Effector memory CD4-positive, alpha-beta T cell (primary cell): ENCODE measurements around the gene SLC9A5.

Source experiments
- DNase-seq, 3 donors: peaks; one replicate each; pipeline ENCODE4 v3.0.0-alpha.2; 2020
- H3K27ac ChIP-seq: 2 replicates; pipeline ENCODE4 v1.7.0; 2013; ENCODE audit warnings: mild to moderate bottlenecking, low read length, moderate library complexity; ENCODE audit not compliant: insufficient read depth, poor library complexity, severe bottlenecking
- H3K27me3 ChIP-seq: replicated peaks from 2 replicates; pipeline ENCODE4 v1.7.0; 2013; ENCODE audit warnings: mild to moderate bottlenecking, low read length; ENCODE audit not compliant: insufficient read depth, control insufficient read depth, poor library complexity, severe bottlenecking
- H3K36me3 ChIP-seq: 2 replicates; pipeline ENCODE4 v1.7.0; 2013; ENCODE audit warnings: mild to moderate bottlenecking, low read length, moderate library complexity; ENCODE audit not compliant: control insufficient read depth, insufficient read depth
- H3K4me1 ChIP-seq: 2 replicates; pipeline ENCODE4 v1.7.0; 2013; ENCODE audit warnings: low read length, mild to moderate bottlenecking; ENCODE audit not compliant: control insufficient read depth, insufficient read depth, poor library complexity, severe bottlenecking
- H3K4me3 ChIP-seq: 2 replicates; pipeline ENCODE4 v1.7.0; 2013; ENCODE audit warnings: low read length, low read depth, mild to moderate bottlenecking; ENCODE audit not compliant: insufficient read depth, poor library complexity, severe bottlenecking
- H3K9me3 ChIP-seq: 2 replicates; pipeline ENCODE4 v1.7.0; 2013; ENCODE audit warnings: mild to moderate bottlenecking, low read length, moderate library complexity; ENCODE audit not compliant: control insufficient read depth

SLC9A5 gene

DNA sequence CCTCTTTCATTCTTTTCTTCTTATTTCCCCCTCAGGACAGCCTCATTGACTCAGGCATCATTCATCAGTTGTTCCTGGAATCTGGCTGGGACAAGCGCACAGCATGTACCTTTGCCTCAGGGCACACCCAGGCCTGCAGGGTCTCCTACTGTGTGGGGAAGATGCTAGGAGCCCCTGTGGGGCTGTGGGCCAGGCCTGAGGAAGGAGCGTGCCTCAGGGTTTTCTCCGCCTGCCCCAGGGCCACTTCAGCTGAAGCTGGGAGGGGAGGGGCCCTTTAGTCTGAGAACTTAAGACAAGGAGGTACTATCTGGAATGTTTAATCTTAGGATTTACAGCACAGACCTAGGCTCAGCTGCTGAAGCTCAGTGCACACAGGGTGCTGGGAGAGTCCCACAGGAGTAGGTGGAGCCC lies 41.9 kb upstream of the SLC9A5 start:
- H3K36me3 ChIP-seq: peaks cover 21% of the 10 kb centered on the region
- H3K9me3 ChIP-seq: no peaks in the 10 kb centered on the region
- H3K4me1 ChIP-seq: no peaks in the 10 kb centered on the region
- no peaks in the 10 kb centered on the region for H3K27me3 ChIP-seq
- H3K4me3 ChIP-seq: no peak overlapping the region
- no peak overlapping the region for H3K27ac ChIP-seq
- DNase-seq: no peak

GRCh38 chr16:67207249-67208091 lies 41.3 kb upstream of the SLC9A5 start:
- no peak for DNase-seq
- Histone ChIP-seq H3K36me3 (peaks cover 15% of the 10 kb centered on the region), H3K27me3 (no peaks in the 10 kb centered on the region), H3K9me3 (no peaks in the 10 kb centered on the region), H3K27ac (no peak overlapping the region), H3K4me3 (no peak overlapping the region), H3K4me1 (no peaks in the 10 kb centered on the region)

- no peaks in the 10 kb centered on the region for H3K27me3 ChIP-seq
- no peak overlapping the region for H3K4me3 ChIP-seq
- no peak overlapping the region for H3K27ac ChIP-seq
- H3K4me1 ChIP-seq: no peaks in the 10 kb centered on the region
- H3K36me3 ChIP-seq: peaks cover 6% of the 10 kb centered on the region
- H3K9me3 ChIP-seq: no peaks in the 10 kb centered on the region
- no peak for DNase-seq
Measured at GRCh38 chr16:67208154-67208896, 40.5 kb upstream of the SLC9A5 start.

- H3K4me3 ChIP-seq: no peak overlapping the region
- no peaks in the 10 kb centered on the region for H3K27me3 ChIP-seq
- no peak overlapping the region for H3K27ac ChIP-seq
- no peaks in the 10 kb centered on the region for H3K4me1 ChIP-seq
- H3K36me3 ChIP-seq: no peaks in the 10 kb centered on the region
- no peak for DNase-seq
- no peaks in the 10 kb centered on the region for H3K9me3 ChIP-seq
Measured at GRCh38 chr16:67209565-67209964, 39.2 kb upstream of the SLC9A5 start.

DNA sequence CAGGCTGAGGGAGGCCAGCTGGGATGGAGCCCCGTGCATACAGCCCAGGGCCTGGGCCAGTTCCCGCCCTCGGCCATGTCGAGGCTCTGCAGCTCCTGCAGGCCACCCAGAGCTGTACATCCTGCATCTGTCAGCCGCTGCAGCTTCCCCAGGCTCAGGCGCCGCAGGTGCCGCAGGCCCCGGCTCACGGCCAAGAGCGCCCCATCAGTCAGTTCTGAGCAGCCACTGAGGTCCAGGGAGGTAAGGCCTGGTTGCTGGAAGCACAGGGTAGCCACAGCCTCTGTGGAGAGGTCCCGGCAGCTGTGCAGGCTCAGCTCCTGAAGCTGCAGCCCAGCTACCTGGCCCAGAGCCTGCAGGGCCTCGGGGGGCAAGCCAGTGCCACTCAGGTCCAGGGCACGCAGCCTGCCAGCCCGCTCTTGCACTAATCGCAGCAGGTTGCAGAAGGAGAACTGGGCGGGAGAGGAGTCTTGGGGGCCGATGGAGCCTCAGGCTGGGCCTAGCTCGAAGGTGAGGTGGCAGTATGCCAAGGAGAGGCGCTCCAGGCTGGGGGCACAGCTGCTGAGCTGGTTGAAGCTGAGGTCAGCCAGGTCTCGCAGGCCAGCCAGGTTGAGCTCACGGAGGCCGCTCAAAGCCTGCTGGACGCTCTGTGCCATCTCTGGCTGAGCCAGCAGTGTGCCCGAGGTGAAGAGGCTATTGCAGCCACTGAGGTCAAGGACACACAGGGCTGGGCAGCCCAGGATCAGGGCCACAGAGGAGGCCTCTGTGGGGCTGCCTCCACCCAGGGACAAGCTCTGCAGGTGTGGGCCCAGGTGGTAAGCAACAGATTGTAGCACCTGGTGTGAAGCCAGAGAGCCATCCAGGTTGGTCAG lies 38.5 kb upstream of the SLC9A5 start:
- Histone ChIP-seq H3K4me3 (no peak overlapping the region), H3K27me3 (no peaks in the 10 kb centered on the region), H3K36me3 (no peaks in the 10 kb centered on the region), H3K9me3 (no peaks in the 10 kb centered on the region), H3K4me1 (no peaks in the 10 kb centered on the region), H3K27ac (no peak overlapping the region)
- DNase-seq: no peak

GRCh38 chr16:67211674-67212073 lies 37.1 kb upstream of the SLC9A5 start:
- no peak for DNase-seq
- no peak overlapping the region for H3K27ac ChIP-seq
- H3K27me3 ChIP-seq: no peaks in the 10 kb centered on the region
- H3K4me3 ChIP-seq: no peak overlapping the region
- no peaks in the 10 kb centered on the region for H3K4me1 ChIP-seq
- no peaks in the 10 kb centered on the region for H3K36me3 ChIP-seq
- H3K9me3 ChIP-seq: no peaks in the 10 kb centered on the region

DNA sequence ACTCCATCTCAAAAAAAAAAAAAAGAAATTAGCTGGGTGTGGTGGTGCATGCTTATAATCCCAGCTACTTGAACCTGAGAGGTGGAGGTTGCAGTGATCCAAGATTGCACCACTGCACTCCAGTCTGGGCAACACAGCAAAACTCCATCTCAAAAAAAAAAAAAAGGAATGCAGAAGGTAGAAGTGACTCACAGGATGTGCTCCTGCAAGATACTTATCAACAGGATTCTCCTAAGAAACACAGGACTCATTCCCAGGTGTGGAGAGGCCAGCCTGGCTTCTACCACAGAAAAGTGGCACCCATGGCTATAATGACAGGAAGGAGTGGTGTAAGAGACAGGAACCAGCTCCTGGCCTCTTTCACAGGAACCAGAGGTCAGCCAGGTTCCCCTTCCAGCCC lies 36.0 kb upstream of the SLC9A5 start:
- H3K36me3 ChIP-seq: no peaks in the 10 kb centered on the region
- no peak for DNase-seq
- H3K4me1 ChIP-seq: no peaks in the 10 kb centered on the region
- H3K9me3 ChIP-seq: no peaks in the 10 kb centered on the region
- no peak overlapping the region for H3K4me3 ChIP-seq
- no peak overlapping the region for H3K27ac ChIP-seq
- H3K27me3 ChIP-seq: no peaks in the 10 kb centered on the region

DNA sequence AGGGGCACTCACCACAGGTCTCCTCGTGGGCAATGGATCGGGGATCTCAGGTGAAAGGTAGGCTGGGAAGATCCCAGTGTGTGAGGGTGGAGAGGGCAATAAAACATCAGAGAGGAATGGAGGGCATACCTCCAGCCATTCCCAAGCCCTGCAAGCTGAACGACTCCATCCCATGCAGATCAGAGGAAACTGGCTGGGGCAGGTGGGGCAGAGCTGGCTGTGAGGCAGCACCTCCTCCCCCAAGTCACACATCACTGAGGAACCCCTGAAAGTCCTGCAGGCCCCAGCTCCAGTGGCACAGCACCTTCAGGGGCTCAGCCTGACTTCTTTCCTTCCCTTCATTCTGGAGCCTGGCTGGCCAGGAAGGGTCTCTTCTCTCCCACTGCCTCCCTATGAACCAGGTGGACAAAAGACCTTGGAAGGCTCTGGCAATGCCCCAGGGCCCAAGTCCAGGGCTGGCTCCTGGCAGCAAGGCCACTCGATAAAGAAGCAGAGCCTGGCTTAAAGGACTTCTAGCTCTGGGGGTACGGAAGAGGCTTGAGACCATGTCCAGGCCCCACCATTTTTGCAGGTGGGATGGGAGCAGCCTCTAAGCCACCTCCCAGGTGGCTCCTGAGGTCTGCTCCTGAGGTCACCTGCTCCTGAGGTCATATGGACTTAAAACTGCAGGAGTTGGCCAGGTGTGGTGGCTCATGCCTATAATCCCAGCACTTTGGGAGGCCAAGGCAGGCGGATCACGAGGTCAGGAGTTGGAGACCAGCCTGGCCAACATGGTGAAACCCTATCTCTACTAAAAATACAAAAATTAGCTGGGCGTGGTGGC lies 35.4 kb upstream of the SLC9A5 start:
- Histone ChIP-seq H3K27ac (no peak overlapping the region), H3K9me3 (no peaks in the 10 kb centered on the region), H3K4me1 (no peaks in the 10 kb centered on the region), H3K4me3 (no peak overlapping the region), H3K27me3 (no peaks in the 10 kb centered on the region), H3K36me3 (no peaks in the 10 kb centered on the region)
- DNase-seq: no peak

DNA sequence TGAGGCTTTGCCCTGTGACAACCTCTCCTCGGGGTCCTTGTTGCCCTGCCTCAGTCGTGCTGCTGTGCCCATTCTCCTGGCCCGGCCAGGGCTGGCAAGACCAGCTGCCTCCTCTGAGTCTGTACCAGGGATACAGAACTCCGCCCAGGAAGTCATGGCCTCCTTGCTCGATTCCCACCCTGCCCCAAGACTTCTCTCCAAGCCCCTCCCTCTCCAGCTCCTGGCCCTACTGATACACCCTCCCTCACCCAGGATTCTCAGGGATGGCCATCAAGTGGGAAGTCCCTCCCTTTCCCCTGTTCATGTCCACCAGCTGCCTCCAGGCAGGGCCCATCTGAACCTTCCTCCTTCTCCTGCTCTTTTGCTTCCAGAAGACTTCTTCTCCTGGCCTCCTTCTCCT lies 33.1 kb upstream of the SLC9A5 start:
- Histone ChIP-seq H3K9me3 (no peaks in the 10 kb centered on the region), H3K4me3 (no peak overlapping the region), H3K4me1 (no peaks in the 10 kb centered on the region), H3K27ac (no peak overlapping the region), H3K27me3 (no peaks in the 10 kb centered on the region), H3K36me3 (no peaks in the 10 kb centered on the region)
- no peak for DNase-seq
